Measurements from ENCODE around the gene CEP20.

DNA sequence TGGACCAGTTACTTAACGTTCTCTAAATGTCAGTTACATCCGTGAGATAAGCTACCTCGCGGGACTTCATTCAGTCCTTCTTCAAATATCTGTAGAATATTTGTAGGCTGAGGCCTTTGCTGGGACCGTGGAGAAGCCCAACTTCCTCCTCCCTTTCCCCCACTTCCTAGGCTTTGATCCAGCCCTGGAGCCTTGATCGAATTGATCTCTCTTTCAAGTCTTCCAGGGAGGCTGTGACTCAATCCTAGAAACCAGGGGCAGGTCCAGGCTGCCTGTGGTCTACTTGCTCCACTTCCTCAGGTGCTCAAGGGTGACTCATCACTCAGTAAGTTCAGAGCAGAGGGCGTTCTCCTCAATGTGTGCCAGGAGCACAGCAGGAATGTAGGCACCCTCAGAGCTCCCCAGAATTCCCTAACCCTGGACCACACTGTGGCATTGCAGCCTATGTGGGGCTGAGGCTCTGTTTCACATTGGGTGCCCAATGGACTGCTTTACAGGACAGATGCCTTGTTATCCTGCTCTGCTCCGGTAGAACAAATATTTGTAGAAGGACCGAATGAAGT lies 11.2 kb upstream of the CEP20 start:
- TF ChIP-seq, protein P1, sequence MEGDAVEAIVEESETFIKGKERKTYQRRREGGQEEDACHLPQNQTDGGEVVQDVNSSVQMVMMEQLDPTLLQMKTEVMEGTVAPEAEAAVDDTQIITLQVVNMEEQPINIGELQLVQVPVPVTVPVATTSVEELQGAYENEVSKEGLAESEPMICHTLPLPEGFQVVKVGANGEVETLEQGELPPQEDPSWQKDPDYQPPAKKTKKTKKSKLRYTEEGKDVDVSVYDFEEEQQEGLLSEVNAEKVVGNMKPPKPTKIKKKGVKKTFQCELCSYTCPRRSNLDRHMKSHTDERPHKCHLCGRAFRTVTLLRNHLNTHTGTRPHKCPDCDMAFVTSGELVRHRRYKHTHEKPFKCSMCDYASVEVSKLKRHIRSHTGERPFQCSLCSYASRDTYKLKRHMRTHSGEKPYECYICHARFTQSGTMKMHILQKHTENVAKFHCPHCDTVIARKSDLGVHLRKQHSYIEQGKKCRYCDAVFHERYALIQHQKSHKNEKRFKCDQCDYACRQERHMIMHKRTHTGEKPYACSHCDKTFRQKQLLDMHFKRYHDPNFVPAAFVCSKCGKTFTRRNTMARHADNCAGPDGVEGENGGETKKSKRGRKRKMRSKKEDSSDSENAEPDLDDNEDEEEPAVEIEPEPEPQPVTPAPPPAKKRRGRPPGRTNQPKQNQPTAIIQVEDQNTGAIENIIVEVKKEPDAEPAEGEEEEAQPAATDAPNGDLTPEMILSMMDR (IDR thresholded peaks at IDR 0.05), result no peak
- TF ChIP-seq POLR2A (IDR thresholded peaks at IDR 0.05), result no peak
